ENCODE measurements around the gene FHOD3. TPM values are rescaled to one million over a fixed set of nuclear protein-coding genes. Genes with fewer than 3 reads are reported as not detected.

FHOD3 gene
- total RNA-seq, 1 experiment from 2014 or later = 10.6 TPM

- no peak for DNase-seq
- Histone ChIP-seq H3K79me2 (ENCODE audit: low read depth) (no peaks in the 10 kb centered on the region), H3K4me2 (no peak overlapping the region), H2AFZ (no peak overlapping the region), H3K27me3 (ENCODE audit: insufficient read depth, low read depth) (no peaks in the 10 kb centered on the region), H3F3A (ENCODE audit: insufficient read depth, low read depth) (no peaks in the 10 kb centered on the region), H3K4me3 (no peak overlapping the region), H3K27ac (no peak overlapping the region), H4K20me1 (ENCODE audit: insufficient read depth) (no peaks in the 10 kb centered on the region), H3K9me2 (ENCODE audit: insufficient read depth) (no peaks in the 10 kb centered on the region), H3K36me3 (ENCODE audit: low read depth) (no peaks in the 10 kb centered on the region), H3K9me3 (ENCODE audit: insufficient read depth, low read depth) (no peaks in the 10 kb centered on the region), H3K4me1 (replicated peaks; ENCODE audit: insufficient read depth) (no peaks in the 10 kb centered on the region)
- POLR2A ChIA-PET (ENCODE audit: unreplicated experiment) = no interaction called here
- BruUV-seq (replicated peaks) = no TSS peak
- intact Hi-C loops (cut with micrococcal nuclease; ENCODE audit: unreplicated experiment) = no loop called here
- TF ChIP-seq CTCF (conservative IDR thresholded peaks at IDR 0.05) (no peak), EZH2 (IDR thresholded peaks at IDR 0.05; ENCODE audit: low read depth) (no peak)
- CTCF ChIA-PET = no interaction called here
These were observed 345.5 kb downstream of the FHOD3 start for GRCh38 chr18:36643061-36643460.

GRCh38 chr18:36648803-36649202 lies 351.3 kb downstream of the FHOD3 start:
- no peaks in the 10 kb centered on the region for H4K20me1 ChIP-seq (ENCODE audit: insufficient read depth)
- POLR2A ChIA-PET (ENCODE audit: unreplicated experiment) = interaction anchor here (0.6 to 0.7 kb wide), 2 partner anchors 229 to 265 kb away, joined by 3 read pairs; no protein-coding TSS in a partner anchor
- no peak overlapping the region for H3K4me2 ChIP-seq
- no peaks in the 10 kb centered on the region for H3K36me3 ChIP-seq (ENCODE audit: low read depth)
- DNase-seq = no peak
- no peaks in the 10 kb centered on the region for H3F3A ChIP-seq (ENCODE audit: insufficient read depth, low read depth)
- H2AFZ ChIP-seq = no peak overlapping the region
- H3K4me1 ChIP-seq (replicated peaks; ENCODE audit: insufficient read depth) = no peaks in the 10 kb centered on the region
- CTCF ChIA-PET = no interaction called here
- H3K27me3 ChIP-seq (ENCODE audit: insufficient read depth, low read depth) = no peaks in the 10 kb centered on the region
- intact Hi-C loops (cut with micrococcal nuclease; ENCODE audit: unreplicated experiment) = no loop called here
- H3K9me2 ChIP-seq (ENCODE audit: insufficient read depth) = no peaks in the 10 kb centered on the region
- TF ChIP-seq CTCF (conservative IDR thresholded peaks at IDR 0.05) (no peak), EZH2 (IDR thresholded peaks at IDR 0.05; ENCODE audit: low read depth) (no peak)
- no peak overlapping the region for H3K27ac ChIP-seq
- H3K4me3 ChIP-seq = no peak overlapping the region
- no TSS peak for BruUV-seq (replicated peaks)
- no peaks in the 10 kb centered on the region for H3K9me3 ChIP-seq (ENCODE audit: insufficient read depth, low read depth)
- no peaks in the 10 kb centered on the region for H3K79me2 ChIP-seq (ENCODE audit: low read depth)

- no peak overlapping the region for H2AFZ ChIP-seq
- intact Hi-C loops (cut with micrococcal nuclease; ENCODE audit: unreplicated experiment) = no loop called here
- no peak for DNase-seq
These were observed 351.7 kb downstream of the FHOD3 start for GRCh38 chr18:36649205-36649604.

More at GRCh38 chr18:36649205-36649604, 351.7 kb downstream of the FHOD3 start:
- Histone ChIP-seq H3K4me2 (no peak overlapping the region), H3K27me3 (ENCODE audit: insufficient read depth, low read depth) (no peaks in the 10 kb centered on the region), H3K79me2 (ENCODE audit: low read depth) (no peaks in the 10 kb centered on the region), H3K4me1 (replicated peaks; ENCODE audit: insufficient read depth) (no peaks in the 10 kb centered on the region), H3F3A (ENCODE audit: insufficient read depth, low read depth) (no peaks in the 10 kb centered on the region), H3K4me3 (no peak overlapping the region), H3K9me2 (ENCODE audit: insufficient read depth) (no peaks in the 10 kb centered on the region), H3K36me3 (ENCODE audit: low read depth) (no peaks in the 10 kb centered on the region), H4K20me1 (ENCODE audit: insufficient read depth) (no peaks in the 10 kb centered on the region), H3K9me3 (ENCODE audit: insufficient read depth, low read depth) (no peaks in the 10 kb centered on the region), H3K27ac (no peak overlapping the region)
- ChIA-PET POLR2A (ENCODE audit: unreplicated experiment) (interaction anchor here (0.7 kb wide), 1 partner anchor 229 kb away, joined by 3 read pairs; no protein-coding TSS in a partner anchor), CTCF (no interaction called here)
- no peak for TF ChIP-seq CTCF (conservative IDR thresholded peaks at IDR 0.05)
- no peak for TF ChIP-seq EZH2 (IDR thresholded peaks at IDR 0.05; ENCODE audit: low read depth)
- BruUV-seq (replicated peaks) = no TSS peak

Measured in PC-9 (cell line).